Ureter (tissue), 1 donor: ENCODE results near the gene MRGPRD. TPM values are rescaled to one million over a fixed set of nuclear protein-coding genes. Genes with fewer than 3 reads are reported as not detected.

ENCODE experiments used
- DNase-seq: peaks from one replicate; pipeline ENCODE4 v3.0.0-alpha.2; 2020; ENCODE audit warnings: low spot score
- total RNA-seq: library from RNA; stranded (reverse); gene quantifications from one replicate; pipeline ENCODE4 v1.2.4, GENCODE V29; 2023
- donor health status: DM: yes; HTN: yes; CAD: no.

MRGPRD gene
- total RNA-seq, 1 donor from 2014 or later, result not detected

DNA sequence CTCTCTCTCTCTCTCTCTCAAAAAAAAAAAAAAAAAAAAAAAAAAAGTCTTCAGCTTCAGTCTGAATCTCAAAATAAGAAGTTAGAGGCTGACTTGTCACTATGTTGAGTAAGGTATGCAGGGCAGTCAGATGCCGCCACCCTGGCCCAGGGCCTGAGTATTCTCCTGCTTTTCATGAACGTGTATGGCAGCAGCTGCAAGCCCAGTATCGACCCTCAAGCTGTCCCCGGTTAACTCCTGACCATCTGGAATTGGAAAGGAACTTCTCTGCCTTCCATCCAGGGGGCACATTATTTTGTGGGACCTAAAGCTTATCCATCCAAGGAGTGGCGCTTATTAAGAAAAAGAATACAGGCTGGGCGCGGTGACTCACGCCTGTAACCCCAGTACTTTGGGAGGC lies 11.4 kb downstream of the MRGPRD start:
- DNase-seq, result no peak

DNA sequence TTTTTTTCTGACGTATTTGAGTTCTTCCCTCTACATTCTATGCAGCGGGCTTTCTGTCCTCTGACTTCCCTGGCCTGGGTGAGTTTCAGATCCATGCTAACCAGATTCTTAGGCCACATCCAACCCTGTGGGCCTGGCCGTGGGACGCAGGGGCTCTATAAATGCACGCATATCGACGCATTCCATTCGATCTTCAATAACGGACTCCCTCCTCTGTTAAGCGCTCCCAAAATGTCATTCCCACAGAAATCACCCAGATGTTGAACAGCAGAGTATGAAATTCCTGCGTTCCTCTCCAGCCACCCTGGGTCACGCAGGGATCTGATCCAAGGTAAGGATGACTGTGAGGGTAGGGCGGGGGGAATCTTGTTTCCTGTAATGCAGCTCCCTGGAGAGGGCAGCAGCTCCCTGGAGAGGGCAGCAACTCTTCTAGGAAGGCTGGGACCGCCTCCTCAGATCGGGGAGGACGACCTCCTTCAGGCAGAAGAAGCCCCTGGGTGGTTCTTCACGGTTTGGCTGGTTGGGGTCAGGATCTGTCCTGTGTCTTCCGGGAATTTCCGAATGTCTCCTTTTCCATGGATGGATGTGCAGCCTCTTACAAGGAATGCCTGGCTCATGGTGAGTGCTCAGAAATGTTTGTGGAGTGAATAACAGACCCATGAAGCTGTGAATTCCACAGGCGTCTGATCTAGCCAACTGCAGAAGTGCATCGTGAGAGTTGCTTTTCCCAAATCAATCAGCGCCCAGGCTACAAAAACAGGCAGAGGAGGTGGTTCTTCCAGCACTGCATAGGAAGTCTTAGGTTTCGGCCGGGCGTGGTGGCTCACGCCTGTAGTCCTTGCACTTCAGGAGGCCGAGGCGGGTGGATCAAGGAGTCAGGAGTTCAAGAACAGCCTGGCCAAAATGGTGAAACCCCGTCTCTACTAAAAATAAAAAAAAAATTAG lies 12.2 kb downstream of the MRGPRD start:
- no peak for DNase-seq

GRCh38 chr11:68966894-68967780 lies 13.6 kb downstream of the MRGPRD start:
- DNase-seq, result no peak

- DNase-seq, result no peak
Measured at GRCh38 chr11:68965901-68966853, 14.6 kb downstream of the MRGPRD start.

DNA sequence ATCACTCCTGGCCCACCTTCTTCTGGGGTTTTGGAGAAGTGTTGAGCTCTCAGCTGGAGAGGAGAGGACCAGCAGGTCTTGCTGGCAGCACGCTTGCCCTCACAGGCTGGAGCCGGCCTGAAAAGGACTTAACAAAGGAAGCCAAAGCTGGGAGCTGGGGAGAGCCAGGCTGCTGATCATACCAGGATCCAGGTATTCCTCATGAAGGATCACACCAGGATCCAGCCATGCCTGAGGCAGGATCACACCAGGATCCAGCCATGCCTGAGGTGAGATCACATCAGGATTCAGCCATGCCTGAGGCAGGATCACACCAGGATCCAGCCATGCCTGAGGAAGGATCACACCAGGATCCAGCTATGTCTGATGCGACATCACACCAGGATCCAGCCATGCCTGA lies 17.0 kb downstream of the MRGPRD start:
- DNase-seq, result no peak

DNA sequence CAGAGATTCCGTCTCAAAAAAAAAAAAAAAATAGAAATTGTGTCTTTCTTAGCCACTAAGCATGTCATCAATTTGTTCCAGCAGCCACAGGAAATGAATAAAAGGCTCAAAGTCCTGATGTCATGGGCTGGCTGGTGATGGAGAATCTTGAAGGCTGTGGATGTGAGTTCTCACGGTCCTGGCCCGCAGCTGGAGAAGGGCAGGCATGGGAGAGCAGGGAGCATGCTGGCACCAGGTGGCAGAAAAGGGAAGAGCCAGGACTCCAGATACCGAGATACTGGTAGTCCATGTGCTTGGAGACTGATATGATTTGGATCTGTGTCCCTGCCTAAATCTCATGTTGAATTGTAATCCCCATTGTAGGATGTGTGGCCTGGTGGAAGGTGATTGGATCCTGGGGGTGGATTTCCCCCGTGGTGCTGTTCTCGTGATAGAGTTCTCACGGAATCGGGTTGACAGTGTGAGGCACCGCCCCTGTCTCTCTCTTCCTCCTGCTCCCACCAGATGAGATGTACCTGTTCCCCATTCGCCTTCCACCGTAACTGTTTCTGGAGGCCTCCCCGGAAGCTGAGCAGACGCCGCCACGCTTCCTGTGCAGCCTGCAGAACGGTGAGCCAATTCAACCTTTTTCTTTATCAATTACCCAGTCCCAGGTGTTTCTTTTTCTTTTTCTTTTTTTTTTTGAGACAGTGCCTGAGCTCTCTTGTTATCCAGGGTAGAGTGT lies 18.1 kb downstream of the MRGPRD start:
- no peak for DNase-seq

DNA sequence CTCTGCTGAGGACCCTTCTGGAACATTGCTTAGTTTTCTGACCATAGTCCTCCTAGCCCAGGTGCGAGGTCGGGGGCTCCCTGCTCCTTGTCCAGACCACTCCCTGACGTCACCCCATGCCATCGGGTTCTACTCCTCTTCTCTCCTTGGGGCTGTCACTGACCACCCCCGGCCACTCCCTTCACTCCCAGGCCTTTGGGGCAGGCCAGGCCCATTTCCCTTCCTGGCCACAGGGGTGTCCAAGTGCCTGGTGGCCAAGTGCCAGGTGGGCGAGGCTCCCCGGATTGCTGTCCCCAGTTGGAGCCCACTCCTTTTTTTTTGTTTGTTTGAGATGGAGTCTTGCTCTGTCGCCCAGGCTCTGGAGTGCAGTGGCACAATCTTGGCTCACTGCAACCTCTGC lies 19.5 kb downstream of the MRGPRD start:
- DNase-seq, result no peak

DNA sequence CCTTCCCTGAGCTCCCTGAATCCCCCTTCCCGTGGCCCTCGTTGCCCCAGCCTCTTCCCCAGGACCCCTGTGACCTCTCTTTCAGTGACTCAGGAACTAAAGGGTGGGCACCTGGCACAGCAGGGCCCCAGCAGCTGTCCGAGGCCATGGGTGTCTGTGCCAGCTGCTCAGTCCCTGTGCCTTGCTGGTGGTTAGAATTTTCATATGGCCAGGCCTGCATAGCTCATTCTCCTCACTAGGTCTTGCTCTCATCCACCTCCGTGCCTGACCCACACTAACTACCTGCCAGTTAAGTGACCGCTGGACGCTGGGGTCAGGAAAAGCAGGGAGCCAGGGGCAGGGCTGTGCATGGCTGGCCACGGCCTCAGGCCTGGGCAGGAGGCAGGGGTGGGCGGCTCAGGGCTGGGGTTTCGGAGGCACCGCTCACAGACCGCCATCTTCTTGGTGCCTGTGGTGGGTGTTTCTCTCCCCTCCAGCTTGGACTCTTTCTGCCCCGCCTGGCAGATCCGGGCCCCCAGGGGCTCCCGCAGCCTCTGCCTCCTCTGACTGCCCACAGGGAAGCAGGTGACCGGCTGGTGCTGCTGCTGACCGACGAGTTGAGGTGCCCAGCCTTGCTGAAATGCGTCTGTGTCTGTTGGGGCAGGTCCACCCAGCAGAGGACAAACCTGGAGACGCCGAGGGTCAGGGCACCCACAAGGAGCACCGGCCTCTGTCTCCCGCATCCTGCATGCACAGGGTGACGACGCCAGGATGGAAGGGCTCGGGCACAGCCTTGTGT lies 20.3 kb downstream of the MRGPRD start:
- no peak for DNase-seq

GRCh38 chr11:68959465-68960293 lies 21.1 kb downstream of the MRGPRD start:
- DNase-seq, result no peak

DNA sequence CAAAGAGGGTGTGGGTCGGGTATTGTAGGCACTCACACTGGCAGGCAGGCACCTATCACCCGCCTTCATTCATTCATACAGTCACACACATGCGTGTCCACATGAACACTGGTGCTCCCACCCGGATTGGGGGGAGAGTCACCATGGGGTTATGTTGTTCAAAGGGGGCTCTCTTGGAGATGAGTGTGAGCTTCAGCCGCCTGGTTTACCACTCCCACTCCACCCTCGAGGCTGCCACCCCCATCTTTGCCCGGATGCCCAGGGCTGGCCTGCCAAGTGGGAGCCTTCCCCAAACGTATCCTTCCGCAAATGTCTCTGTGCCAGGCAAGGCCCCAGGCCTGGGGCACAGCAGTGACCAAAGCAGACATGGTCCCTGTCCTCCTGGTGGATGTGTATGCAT lies 22.6 kb downstream of the MRGPRD start:
- no peak for DNase-seq

DNA sequence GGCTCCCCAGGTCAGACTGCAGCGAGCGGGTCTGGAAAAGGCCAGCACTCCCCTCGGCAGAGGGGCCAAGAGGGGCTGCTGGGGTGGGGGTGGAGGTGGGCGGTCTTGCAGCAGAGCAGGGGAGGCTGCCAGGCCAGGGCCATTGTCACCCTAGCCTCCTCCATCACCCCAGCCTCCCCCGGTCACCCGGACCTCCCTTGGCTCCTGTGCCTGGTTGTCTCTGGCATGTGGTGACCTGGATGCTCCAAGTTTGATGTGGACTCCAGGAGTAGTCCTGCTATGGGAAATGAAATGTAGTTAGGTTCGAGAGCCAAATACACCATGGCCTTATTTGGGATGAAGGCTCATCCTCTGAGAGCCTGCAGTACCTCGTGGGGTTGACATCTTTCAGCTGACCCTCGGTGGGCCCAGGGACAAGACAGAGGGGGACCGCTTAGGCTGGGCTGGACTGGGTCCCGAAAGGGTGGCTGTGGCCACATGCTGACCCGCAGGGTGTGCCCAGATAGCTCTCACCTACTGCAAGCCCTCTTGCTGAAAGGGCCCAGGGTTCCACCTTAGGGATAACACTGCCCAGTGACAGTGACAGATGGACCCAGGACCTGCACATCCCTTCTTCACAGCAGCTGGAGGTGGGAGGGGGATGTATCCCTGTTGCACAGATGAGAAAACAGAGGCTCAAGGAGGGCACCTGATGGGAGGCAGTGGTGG lies 24.1 kb downstream of the MRGPRD start:
- no peak for DNase-seq

- no peak for DNase-seq
Measured at GRCh38 chr11:68956142-68956541, 24.6 kb downstream of the MRGPRD start.

GRCh38 chr11:68955607-68955958 lies 25.2 kb downstream of the MRGPRD start:
- no peak for DNase-seq

GRCh38 chr11:68954836-68955606 lies 25.8 kb downstream of the MRGPRD start:
- peak; percentile 69 for DNase-seq

DNA sequence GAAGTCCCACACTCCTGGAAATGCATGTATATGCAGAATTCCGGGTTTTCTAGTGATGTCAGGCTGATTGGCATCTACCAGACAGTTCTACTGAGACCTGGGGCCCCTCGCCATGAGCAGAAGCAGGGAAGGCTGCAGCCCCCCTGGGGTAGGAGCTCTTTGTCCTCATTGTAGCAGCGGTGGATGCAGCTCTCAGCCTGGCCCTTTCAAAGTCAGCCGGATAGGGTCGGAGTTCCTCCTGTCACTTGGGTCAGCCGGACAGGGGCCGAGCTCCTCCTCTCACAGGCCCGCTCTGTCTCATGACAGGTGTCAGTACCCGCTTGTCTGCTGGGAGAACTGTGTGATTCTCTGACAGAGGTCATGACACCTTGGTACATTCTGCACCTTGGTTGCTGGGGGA lies 30.0 kb downstream of the MRGPRD start:
- DNase-seq, result no peak

- no peak for DNase-seq
Measured at GRCh38 chr11:68950270-68950669, 30.5 kb downstream of the MRGPRD start.

- no peak for DNase-seq
Measured at GRCh38 chr11:68948935-68949334, 31.9 kb downstream of the MRGPRD start.

DNA sequence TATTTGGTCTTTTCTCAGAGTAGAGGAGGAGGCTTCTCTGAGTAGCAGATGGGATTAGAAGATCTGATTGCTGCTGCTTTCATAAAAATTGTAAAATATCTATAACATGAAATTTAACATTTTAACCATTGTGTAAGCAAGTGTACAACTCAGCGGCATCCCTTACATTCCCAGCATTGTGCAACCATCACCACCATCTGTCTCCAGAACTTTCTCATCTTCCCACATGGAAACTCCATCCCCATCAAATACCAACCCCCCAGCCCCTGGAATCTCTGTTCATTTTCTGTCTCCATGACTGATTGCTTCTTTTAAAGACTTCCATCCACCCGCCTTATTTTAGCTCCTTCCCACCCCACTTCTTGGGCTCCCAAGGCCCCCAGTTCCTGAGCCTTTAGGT lies 32.3 kb downstream of the MRGPRD start:
- no peak for DNase-seq
